HG02885 (cell line): ENCODE measurements around the gene KRT4.
"Not testable (repeated sequence)": the region's sequence is repeated elsewhere in the genome, so short reads cannot be mapped to it uniquely, and the experiment has no call there.

Source experiments
- ATAC-seq: cut with Tn5 transposase; IDR thresholded peaks from one replicate; pipeline ENCODE4 v1.9.1; 2021; ENCODE audit warnings: mild to moderate bottlenecking; ENCODE audit not compliant: unreplicated experiment, poor library complexity

The KRT4 gene

GRCh38 chr12:52813885-52814709 lies at the start of gene KRT4:
KRT4 (minus strand) TSS chr12:52814116; CDS start chr12:52814058, 58 bp downstream.
- ATAC-seq: no peak

DNA sequence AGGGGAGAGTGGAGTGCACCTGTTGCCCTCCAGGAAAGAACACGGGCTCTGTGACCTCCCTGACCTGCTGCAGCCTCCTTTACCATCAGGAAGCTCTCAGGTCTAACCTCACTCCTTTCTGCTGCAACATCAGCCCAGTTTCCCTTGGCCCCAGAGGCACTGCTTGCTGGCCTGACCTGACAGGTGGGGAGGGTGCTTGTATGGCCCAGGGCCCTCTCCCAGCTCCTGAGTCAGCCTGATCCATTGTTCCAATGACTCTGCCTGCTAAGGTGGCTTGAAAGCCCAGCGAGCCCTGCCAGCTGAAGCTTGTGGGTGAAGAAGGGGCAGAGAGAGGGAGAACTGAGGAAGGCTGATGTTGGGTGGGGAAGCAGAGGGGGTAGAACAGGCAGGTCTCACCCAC lies 48.1 kb upstream of the KRT4 start:
- no peak for ATAC-seq

DNA sequence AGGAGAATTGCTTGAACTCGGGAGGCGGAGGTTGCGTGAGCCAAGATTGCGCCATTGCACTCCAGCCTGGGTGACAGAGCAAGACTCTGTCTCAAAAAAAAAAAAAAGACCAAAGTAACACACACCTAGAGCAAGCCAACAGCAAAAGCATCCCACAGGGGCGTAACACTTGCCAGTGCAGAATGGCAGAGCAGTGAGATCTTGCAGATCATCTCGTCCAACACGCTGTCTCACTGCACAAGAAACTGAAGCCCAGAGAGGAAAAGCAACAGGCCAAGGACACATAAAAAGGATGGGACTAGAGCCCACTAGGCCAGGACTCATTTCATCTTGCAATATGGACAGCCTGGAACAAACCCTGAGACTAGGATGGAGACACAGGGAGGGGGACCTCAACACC lies 47.6 kb upstream of the KRT4 start:
- no peak for ATAC-seq

- no peak for ATAC-seq
Observed at GRCh38 chr12:52860102-52860823, 46.3 kb upstream of the KRT4 start.

DNA sequence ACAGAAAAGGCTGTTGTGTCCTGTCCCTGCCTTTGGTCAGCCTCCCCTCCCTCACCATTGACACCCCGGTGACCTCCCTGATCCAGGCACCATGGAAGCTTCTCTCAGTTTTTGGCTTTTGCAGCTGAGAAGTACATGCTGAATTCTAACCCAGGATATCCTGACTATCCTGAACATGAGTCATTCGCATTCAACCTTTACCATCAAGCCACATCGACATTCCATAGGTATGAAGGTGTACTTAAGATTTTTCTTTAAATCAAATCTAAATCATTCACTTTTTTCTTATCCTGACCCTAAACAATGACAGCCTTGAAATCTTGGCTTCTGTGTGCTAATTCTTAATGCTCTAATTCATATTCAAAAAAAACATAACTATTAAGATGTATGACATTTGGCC lies 43.6 kb upstream of the KRT4 start:
- ATAC-seq: no peak

GRCh38 chr12:52856787-52857186 lies 42.9 kb upstream of the KRT4 start:
- ATAC-seq: no peak

DNA sequence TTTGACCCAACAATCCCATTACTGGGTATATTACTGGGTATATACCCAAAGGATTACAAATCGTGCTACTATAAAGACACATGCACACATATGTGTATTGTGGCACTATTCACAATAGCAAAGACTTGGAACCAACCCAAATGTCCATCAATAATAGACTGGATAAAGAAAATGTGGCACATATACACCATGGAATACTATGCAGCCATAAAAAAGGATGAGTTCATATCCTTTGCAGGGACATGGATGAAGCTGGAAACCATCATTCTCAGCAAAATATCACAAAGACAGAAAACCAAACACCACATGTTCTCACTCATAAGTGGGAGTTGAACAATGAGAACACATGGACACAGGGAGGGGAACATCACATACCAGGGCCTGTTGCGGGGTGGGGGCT lies 42.2 kb upstream of the KRT4 start:
- ATAC-seq: not testable (repeated sequence)

DNA sequence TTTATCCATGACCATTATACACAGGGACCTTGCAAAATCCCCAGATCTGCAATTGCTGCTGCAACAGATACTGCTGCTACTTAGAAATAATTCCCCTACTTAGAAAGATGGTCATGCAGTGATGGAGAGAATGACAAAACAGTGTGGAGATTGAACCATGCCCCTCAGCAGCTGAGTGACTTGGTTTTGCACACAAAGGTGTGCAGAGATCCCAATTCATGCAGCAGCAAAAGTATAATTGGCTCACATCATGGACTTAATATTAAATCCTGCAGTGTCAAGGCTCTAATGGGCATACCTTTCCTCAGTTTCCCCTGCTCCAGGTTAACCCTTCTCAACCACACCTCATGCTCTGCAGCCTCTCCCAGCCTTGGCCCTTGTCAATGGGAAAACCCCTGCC lies 37.9 kb upstream of the KRT4 start:
- no peak for ATAC-seq

DNA sequence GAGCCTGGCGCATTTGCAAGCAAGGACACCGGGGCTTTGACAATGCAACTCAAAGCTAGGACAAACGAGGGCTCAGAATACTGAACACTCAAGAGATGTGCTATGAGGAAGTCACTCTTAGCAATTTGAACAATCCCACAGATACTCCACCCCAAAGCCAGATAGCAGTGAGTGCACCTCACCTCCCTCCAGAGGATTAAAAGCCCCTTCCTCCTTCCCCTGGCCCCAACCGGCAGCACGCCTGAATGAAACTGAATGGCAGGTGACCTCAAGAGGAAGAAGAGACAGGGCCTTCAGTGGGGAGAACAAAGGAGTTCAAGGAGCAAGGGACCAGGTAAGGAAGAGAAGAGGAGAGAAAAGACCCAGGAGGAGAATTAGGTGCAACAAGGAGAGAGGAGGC lies 36.8 kb upstream of the KRT4 start:
- no peak for ATAC-seq

GRCh38 chr12:52849511-52849910 lies 35.6 kb upstream of the KRT4 start:
- ATAC-seq: no peak

- ATAC-seq: no peak
Observed at GRCh38 chr12:52848661-52849255, 34.8 kb upstream of the KRT4 start, which contains the start of gene KRT78. KRT78 (minus strand) TSS chr12:52848994; CDS start chr12:52848930, 64 bp downstream.

DNA sequence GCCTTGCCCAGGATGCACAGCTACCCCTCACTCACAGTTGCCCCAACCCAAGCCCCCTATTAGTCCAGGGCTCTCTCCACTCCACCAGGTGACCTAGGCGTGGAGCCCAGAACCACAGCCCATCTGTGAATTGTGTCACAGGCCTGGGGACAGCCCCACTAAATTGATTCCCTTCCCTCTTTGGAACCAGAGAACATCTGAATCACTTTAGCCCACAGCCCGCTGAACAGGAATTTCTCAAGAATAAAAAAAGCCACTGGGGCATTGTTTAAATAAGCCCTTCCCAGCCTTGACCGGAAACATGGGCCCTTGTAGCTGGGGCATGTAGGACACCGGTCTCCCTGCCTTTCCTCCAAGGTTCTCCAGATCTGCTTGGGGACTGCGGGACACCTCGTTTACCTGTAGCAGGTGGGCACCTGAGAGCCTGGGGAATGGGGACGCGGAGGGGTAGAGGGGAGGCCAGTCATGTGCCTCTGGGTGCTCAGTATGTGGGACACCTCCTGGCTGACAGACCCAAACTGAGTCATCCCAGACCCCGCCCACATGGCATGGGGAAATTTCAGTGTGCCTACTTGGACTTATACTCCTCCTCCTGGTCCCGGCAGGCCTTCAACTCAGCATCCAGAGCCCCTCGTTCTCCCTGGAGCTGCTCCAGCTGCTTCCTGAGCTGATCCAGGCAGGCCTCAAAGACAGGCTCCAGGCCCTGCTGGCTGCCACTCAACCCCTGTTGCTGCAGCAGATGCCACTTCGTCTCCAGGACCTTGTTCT lies 33.6 kb upstream of the KRT4 start:
- ATAC-seq: no peak

- no peak for ATAC-seq
Observed at GRCh38 chr12:52846356-52846970, 32.5 kb upstream of the KRT4 start.

GRCh38 chr12:52845946-52846345 lies 32.0 kb upstream of the KRT4 start:
- ATAC-seq: no peak

DNA sequence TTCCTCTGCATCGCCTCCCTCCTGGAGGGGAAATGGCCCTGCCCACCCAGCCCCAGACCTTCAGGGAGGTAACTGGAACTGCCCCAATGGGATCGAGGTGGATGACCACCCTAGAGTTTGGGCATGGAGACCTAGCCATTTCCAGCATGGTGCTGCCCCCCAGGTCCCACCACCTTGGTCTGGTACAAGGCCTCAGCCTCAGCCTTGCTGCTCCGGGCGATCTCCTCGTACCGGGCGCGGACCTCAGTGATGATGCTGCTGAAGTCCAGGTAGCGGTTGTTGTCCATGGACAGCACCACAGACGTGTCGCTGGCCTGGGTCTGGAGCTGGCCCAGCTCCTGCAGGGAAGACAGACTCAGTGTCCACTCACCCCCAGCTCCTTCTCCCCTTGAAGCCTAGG lies 30.5 kb upstream of the KRT4 start:
- no peak for ATAC-seq

- ATAC-seq: no peak
Observed at GRCh38 chr12:52839436-52840105, 25.7 kb upstream of the KRT4 start.

DNA sequence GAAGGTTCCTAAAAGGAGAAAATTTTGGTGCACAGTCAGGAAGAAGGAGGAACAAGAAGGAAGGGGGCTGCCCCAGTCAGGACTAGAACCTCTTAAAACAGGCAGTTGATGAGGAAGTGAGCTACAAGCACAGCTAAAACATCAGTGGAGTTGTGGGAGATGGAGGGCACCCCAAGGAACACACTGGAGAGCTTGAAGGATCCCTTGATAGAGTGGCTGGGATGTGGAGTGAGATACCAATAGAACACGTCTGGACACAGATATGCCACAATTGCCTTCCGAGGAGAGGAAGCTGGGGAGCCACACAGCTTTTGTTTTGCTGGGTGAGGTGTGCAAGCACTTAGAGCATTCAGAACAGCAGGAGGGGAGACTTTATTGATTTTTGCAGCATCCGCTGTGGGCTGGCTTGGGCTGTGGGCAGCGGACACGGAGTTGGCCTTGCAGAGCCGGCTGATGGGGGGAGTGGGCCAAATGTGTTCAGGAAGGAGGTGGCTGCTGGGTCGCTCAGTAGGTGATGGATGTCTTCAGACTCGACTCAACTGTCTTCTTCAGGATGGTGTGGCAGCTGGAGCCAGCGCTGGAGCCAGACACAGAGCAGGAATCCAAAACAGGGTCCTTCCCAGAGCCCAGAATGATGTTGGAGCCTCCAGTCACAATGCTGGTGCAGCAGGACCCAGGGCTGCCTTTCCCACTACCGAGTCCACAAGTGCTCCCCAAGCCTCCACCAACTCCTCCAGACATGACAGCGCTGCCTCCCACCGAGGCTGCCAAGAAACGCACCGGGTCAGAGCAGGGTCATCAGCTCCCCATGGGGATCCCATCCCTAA lies 24.9 kb upstream of the KRT4 start:
- ATAC-seq: no peak

DNA sequence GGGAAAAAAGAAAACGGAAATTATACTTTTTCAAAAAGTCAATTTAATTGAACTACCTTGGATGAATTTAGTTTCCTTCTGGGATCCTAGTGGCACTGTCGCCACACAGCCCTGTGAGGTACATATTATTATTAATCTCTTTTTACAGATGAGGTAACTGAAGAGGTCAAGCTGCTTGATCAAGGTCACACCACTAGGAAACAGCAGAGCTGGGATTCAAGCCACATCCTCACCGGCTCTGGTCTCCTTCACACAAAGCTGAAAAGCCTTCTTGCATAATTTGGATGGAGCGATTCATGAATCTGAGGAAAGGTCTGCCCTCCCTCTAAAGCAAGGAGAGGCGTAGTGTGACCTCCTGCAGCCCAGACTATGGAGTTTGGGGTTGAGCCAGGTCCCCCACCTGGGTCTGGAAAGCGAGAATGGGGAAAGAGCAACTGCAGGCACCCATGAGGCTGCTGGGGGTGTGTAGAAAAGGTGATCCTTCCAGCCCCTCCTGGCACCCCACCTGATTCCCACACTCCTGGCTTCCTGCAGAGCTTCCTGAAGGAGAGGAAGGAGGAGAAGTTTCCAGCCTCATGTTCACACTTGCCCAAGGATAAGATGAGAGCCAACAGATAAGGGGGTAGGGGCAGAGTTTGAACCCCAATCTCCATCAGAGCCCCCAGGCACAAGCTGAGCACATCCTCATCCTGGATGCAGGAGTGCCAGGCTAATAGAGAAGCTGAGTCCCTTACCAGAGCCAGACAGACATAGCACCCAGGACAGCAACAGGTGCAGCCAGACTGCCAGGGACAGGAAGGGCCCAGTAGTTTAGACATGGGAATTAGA lies 24.1 kb upstream of the KRT4 start:
- ATAC-seq: no peak
